ENCODE data around the gene PPP1R3G.

DNA sequence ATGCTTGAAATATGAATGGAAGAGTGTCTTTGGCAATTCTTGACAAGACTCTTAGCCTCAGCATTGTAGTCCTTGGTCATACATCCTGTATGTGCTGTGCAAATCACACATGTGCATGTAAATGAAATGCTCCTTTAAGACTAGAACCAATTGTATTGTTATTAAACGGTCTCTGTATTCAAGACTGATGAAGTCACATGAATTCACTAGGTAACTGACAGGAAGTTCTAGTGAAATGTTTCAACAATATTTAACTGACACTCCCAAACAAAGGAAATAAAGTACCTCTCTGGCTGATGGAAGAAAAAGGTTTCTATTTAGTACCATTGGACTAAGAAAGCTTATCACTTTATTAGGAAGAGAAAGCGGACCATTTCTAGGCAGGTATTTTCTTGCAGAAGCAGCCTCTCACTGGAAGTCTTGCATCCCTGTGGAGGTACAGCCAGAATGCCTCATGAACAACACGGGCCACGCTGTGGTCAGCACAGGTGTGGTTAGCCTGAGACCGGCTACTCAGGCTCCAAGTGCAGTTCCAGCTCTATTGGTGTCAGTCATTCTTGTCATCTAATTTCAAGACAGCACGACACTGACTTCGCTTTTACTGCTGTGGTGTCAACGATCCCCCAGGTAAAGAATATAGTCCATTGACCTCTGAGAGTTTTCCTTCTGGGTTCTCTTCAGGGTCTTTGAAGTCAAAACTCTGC lies 17.3 kb downstream of the PPP1R3G start:
- TF ChIP-seq POLR2A (IDR thresholded peaks at IDR 0.05; ENCODE audit: low read length), result no peak
- TF ChIP-seq GATA1 (IDR thresholded peaks at IDR 0.05; ENCODE audit: low read depth, low read length), result no peak
